SU-DHL-6 (cell line): ENCODE data around the gene FFAR2.

ENCODE experiments used
- CTCF ChIP-seq: fragments of 200-600 bp; sonication (generic); IDR thresholded peaks from one replicate; pipeline ENCODE4 v1.5.1; 2017; ENCODE audit warnings: antibody characterized with exemption, mild to moderate bottlenecking, low read length, moderate library complexity; ENCODE audit not compliant: insufficient read depth, poor library complexity, severe bottlenecking
- EZH2phosphoT487 ChIP-seq: fragments of 200-600 bp; sonication (generic), shearing (Covaris generic); conservative IDR thresholded peaks from 2 replicates; pipeline ENCODE4 v1.6.1; 2018; ENCODE audit warnings: mild to moderate bottlenecking, antibody characterized with exemption, low read length, moderate library complexity, mixed read lengths

- TF ChIP-seq CTCF (no peak), EZH2phosphoT487 (no peak)
Measured at GRCh38 chr19:35408284-35409171, 39.5 kb upstream of the FFAR2 start.
